MM.1S (cell line): ENCODE results near the gene CPS1.
A peak's percentile ranks its signal among the peaks of the same experiment; 100 is the strongest.

Source experiments
- DNase-seq: peaks from one replicate; pipeline ENCODE4 v3.0.0-alpha.2; 2015
- H2AFZ ChIP-seq: fragments of 300-600 bp; sonication (generic); 2 replicates; pipeline ENCODE4 v1.6.0; 2016; ENCODE audit warnings: antibody characterized with exemption, low read length
- H3F3A ChIP-seq: fragments of 300-600 bp; sonication (generic); 2 replicates; pipeline ENCODE4 v1.6.1; 2016; ENCODE audit warnings: mild to moderate bottlenecking, antibody characterized with exemption, low read length, moderate library complexity, mixed read lengths; ENCODE audit not compliant: insufficient read depth
- H3K27ac ChIP-seq: fragments of 300-600 bp; sonication (generic); 2 replicates; pipeline ENCODE4 v1.5.1; 2016; ENCODE audit warnings: mild to moderate bottlenecking, low read length
- H3K27me3 ChIP-seq: fragments of 300-600 bp; sonication (generic); replicated peaks from 2 replicates; pipeline ENCODE4 v1.6.0; 2016; ENCODE audit warnings: low read length; ENCODE audit not compliant: insufficient read depth
- H3K36me3 ChIP-seq: fragments of 300-600 bp; sonication (generic); replicated peaks from 2 replicates; pipeline ENCODE4 v1.6.1; 2016; ENCODE audit warnings: mild to moderate bottlenecking, low read length, mixed read lengths; ENCODE audit not compliant: insufficient read depth
- H3K4me1 ChIP-seq: fragments of 300-600 bp; sonication (generic); 2 replicates; pipeline ENCODE4 v1.6.1; 2016; ENCODE audit warnings: low read length, mixed read lengths
- H3K4me2 ChIP-seq: fragments of 300-600 bp; sonication (generic); 2 replicates; pipeline ENCODE4 v1.6.0; 2016; ENCODE audit warnings: low read depth, low read length
- H3K4me3 ChIP-seq: fragments of 300-600 bp; sonication (generic); 2 replicates; pipeline ENCODE4 v1.5.1; 2016; ENCODE audit warnings: low read length, mixed read lengths
- H3K79me2 ChIP-seq: fragments of 300-600 bp; sonication (generic); 2 replicates; pipeline ENCODE4 v1.6.1; 2016; ENCODE audit warnings: mixed run types, low read length, mixed read lengths
- H3K9ac ChIP-seq: fragments of 300-600 bp; sonication (generic); 2 replicates; pipeline ENCODE4 v1.6.1; 2016; ENCODE audit warnings: low read length, mixed read lengths
- H3K9me2 ChIP-seq: fragments of 300-600 bp; sonication (generic); replicated peaks from 2 replicates; pipeline ENCODE4 v1.6.1; 2016; ENCODE audit warnings: mild to moderate bottlenecking, low read length, mixed read lengths; ENCODE audit not compliant: insufficient read depth
- H3K9me3 ChIP-seq: fragments of 300-600 bp; sonication (generic); replicated peaks from 2 replicates; pipeline ENCODE4 v1.6.1; 2016; ENCODE audit warnings: mild to moderate bottlenecking, low read length, mixed read lengths; ENCODE audit not compliant: insufficient read depth
- H4K20me1 ChIP-seq: fragments of 300-600 bp; sonication (generic); 2 replicates; pipeline ENCODE4 v1.6.1; 2016; ENCODE audit warnings: mild to moderate bottlenecking, low read length, moderate library complexity, mixed read lengths; ENCODE audit not compliant: insufficient read depth
- EZH2 ChIP-seq: fragments of 300-600 bp; sonication (generic); optimal IDR thresholded peaks from 2 replicates; pipeline ENCODE3; 2017; ENCODE audit warnings: low read depth, mild to moderate bottlenecking, antibody characterized with exemption, low read length, mixed read lengths
- EZH2phosphoT487 ChIP-seq: fragments of 300-600 bp; sonication (generic); IDR thresholded peaks from 2 replicates; pipeline ENCODE4 v1.6.1; 2018; ENCODE audit warnings: antibody characterized with exemption, low read length
- TF ChIP-seq, protein P1 (sequence below): fragments of 300-600 bp; sonication (generic); IDR thresholded peaks from 2 replicates; pipeline ENCODE4 v1.5.1; 2016; ENCODE audit warnings: antibody characterized with exemption, low read length, mixed read lengths

CPS1 gene

DNA sequence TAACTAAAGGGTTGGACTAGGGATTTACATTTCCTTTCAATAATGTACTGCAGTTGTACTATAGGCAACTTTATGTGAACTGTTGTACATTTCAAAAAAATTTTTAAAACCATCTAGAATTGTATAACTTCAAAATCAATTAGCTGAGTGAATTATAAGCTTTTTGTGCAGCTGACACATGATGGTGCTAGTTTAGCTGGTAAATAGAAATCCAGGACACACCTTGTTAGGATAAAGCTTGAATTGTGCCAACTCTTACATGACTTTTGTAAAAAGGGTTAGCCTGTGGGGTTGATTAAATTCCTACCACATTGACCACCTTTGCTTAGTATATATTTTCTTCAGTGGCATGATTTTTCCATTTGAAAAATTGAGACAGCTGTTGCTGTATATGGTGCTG, 104.4 kb downstream of the CPS1 start:
- Histone ChIP-seq H4K20me1 (no peaks in the 10 kb centered on the region), H2AFZ (no peak overlapping the region), H3K36me3 (no peaks in the 10 kb centered on the region), H3K9ac (no peak overlapping the region), H3F3A (no peaks in the 10 kb centered on the region), H3K79me2 (no peaks in the 10 kb centered on the region), H3K9me2 (no peaks in the 10 kb centered on the region), H3K27me3 (no peaks in the 10 kb centered on the region), H3K4me1 (no peaks in the 10 kb centered on the region), H3K4me3 (no peak overlapping the region), H3K4me2 (no peak overlapping the region), H3K9me3 (no peaks in the 10 kb centered on the region), H3K27ac (no peak overlapping the region)
- no peak for DNase-seq
- TF ChIP-seq EZH2phosphoT487 = no peak
- TF ChIP-seq, protein P1, sequence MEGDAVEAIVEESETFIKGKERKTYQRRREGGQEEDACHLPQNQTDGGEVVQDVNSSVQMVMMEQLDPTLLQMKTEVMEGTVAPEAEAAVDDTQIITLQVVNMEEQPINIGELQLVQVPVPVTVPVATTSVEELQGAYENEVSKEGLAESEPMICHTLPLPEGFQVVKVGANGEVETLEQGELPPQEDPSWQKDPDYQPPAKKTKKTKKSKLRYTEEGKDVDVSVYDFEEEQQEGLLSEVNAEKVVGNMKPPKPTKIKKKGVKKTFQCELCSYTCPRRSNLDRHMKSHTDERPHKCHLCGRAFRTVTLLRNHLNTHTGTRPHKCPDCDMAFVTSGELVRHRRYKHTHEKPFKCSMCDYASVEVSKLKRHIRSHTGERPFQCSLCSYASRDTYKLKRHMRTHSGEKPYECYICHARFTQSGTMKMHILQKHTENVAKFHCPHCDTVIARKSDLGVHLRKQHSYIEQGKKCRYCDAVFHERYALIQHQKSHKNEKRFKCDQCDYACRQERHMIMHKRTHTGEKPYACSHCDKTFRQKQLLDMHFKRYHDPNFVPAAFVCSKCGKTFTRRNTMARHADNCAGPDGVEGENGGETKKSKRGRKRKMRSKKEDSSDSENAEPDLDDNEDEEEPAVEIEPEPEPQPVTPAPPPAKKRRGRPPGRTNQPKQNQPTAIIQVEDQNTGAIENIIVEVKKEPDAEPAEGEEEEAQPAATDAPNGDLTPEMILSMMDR = no peak
- TF ChIP-seq EZH2 = no peak

DNA sequence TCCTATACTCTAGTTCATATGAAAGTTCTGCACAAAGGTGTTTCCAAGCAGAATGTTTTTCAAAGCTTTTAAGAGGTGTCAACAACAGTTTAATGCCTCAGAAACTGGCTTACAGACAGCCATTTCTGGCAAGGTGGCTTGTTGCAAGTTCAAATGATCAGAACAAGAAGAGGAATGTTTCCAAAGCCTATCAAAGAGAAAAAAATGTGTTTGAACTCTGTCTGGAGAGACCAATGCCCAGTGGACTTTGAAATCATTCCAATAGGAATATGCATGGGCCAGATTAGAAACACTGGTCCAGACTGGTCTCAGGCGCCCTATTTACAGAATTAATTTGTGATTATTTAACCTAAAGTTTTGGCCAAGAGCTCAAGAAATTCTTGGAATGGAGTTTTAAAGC, 106.2 kb downstream of the CPS1 start:
- H3K79me2 ChIP-seq = no peaks in the 10 kb centered on the region
- H3K9ac ChIP-seq = no peak overlapping the region
- H3K36me3 ChIP-seq = no peaks in the 10 kb centered on the region
- no peaks in the 10 kb centered on the region for H4K20me1 ChIP-seq
- no peak overlapping the region for H3K4me3 ChIP-seq
- H3K4me2 ChIP-seq = no peak overlapping the region
- H2AFZ ChIP-seq = no peak overlapping the region
- no peak overlapping the region for H3K27ac ChIP-seq
- H3K4me1 ChIP-seq = no peaks in the 10 kb centered on the region
- DNase-seq = no peak
- no peaks in the 10 kb centered on the region for H3K27me3 ChIP-seq
- TF ChIP-seq EZH2 = no peak
- TF ChIP-seq EZH2phosphoT487 = no peak
- TF ChIP-seq, protein P1 = no peak
- no peaks in the 10 kb centered on the region for H3F3A ChIP-seq
- H3K9me2 ChIP-seq = no peaks in the 10 kb centered on the region
- H3K9me3 ChIP-seq = no peaks in the 10 kb centered on the region

DNA sequence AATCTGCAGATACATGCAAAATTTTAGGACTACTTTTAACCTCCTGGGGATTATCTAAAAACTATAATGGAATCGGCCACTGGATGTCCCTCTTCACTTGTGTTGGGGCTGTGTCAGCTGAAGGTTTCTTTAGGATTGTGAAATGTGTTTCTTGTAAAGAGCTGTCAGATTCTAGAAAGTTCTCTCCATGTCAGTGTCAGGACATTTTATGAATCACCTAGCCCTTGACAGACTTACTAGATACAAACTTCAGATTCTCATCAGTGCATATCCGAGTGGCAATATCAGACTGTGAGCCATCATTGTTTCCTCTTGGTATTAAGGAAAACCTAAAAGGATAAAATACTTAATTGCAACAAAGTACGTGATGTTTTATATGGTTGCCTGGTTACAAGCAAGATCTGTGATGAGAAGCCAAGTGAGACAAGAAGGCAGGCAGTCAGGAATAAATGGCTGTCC, 107.3 kb downstream of the CPS1 start:
- no peaks in the 10 kb centered on the region for H3K9me2 ChIP-seq
- H4K20me1 ChIP-seq = no peaks in the 10 kb centered on the region
- no peaks in the 10 kb centered on the region for H3K4me1 ChIP-seq
- no peak overlapping the region for H3K4me2 ChIP-seq
- no peak overlapping the region for H3K4me3 ChIP-seq
- H3K27me3 ChIP-seq = no peaks in the 10 kb centered on the region
- no peaks in the 10 kb centered on the region for H3F3A ChIP-seq
- H3K36me3 ChIP-seq = no peaks in the 10 kb centered on the region
- no peaks in the 10 kb centered on the region for H3K9me3 ChIP-seq
- TF ChIP-seq, protein P1 = peak; percentile 17
- TF ChIP-seq EZH2phosphoT487 = no peak
- no peak overlapping the region for H3K27ac ChIP-seq
- no peak overlapping the region for H3K9ac ChIP-seq
- H2AFZ ChIP-seq = no peak overlapping the region
- DNase-seq = peak; percentile 13
- no peaks in the 10 kb centered on the region for H3K79me2 ChIP-seq

DNA sequence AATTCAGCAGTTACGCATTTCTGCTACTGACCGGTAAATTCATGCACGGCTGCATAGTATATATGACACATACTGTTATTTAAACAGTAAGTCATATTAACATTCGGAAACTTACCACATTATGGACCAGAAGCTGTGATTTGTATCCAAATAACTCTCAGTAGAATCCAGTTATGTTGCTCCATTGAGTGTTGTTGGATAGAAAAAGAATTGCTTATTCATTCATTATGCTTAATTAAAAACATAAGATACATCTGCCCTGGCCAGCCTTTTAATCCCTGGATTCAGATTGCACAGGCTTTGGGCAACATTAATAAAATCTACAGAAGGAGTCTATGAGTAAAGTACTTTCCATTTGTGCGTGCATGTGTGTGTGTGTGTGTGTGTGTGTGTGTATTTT, 111.3 kb downstream of the CPS1 start:
- no peak for DNase-seq
- Histone ChIP-seq H4K20me1 (no peaks in the 10 kb centered on the region), H3K36me3 (no peaks in the 10 kb centered on the region), H3K4me1 (no peaks in the 10 kb centered on the region), H3K27ac (no peak overlapping the region), H3K27me3 (no peaks in the 10 kb centered on the region), H3K9me3 (no peaks in the 10 kb centered on the region), H3K79me2 (no peaks in the 10 kb centered on the region), H3F3A (no peaks in the 10 kb centered on the region), H3K4me2 (no peak overlapping the region), H3K9ac (no peak overlapping the region), H2AFZ (no peak overlapping the region), H3K4me3 (no peak overlapping the region), H3K9me2 (no peaks in the 10 kb centered on the region)
- TF ChIP-seq, protein P1 = no peak
- TF ChIP-seq EZH2phosphoT487 = no peak
- no peak for TF ChIP-seq EZH2
